ENCODE data around the gene MCOLN3.

GRCh38 chr1:84971957-84972356 is 76.3 kb downstream of the MCOLN3 start:
- TF ChIP-seq RCOR1 (IDR thresholded peaks at IDR 0.05; ENCODE audit: insufficient replicate concordance, low read length), result no peak
- no peak for TF ChIP-seq RAD21 (IDR thresholded peaks at IDR 0.05; ENCODE audit: low read length)
- TF ChIP-seq, protein P1, sequence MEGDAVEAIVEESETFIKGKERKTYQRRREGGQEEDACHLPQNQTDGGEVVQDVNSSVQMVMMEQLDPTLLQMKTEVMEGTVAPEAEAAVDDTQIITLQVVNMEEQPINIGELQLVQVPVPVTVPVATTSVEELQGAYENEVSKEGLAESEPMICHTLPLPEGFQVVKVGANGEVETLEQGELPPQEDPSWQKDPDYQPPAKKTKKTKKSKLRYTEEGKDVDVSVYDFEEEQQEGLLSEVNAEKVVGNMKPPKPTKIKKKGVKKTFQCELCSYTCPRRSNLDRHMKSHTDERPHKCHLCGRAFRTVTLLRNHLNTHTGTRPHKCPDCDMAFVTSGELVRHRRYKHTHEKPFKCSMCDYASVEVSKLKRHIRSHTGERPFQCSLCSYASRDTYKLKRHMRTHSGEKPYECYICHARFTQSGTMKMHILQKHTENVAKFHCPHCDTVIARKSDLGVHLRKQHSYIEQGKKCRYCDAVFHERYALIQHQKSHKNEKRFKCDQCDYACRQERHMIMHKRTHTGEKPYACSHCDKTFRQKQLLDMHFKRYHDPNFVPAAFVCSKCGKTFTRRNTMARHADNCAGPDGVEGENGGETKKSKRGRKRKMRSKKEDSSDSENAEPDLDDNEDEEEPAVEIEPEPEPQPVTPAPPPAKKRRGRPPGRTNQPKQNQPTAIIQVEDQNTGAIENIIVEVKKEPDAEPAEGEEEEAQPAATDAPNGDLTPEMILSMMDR (conservative IDR thresholded peaks at IDR 0.05; ENCODE audit: low read depth, low read length), result no peak
- no peak for TF ChIP-seq POLR2A (IDR thresholded peaks at IDR 0.05; ENCODE audit: low read depth, low read length)
- no peak for TF ChIP-seq MAZ (IDR thresholded peaks at IDR 0.05; ENCODE audit: borderline replicate concordance, low read depth, low read length)
- TF ChIP-seq FOS (IDR thresholded peaks at IDR 0.05; ENCODE audit: low read depth, low read length), result no peak
- TF ChIP-seq CHD1 (IDR thresholded peaks at IDR 0.05; ENCODE audit: low read depth, low read length), result no peak
- TF ChIP-seq MXI1 (IDR thresholded peaks at IDR 0.05; ENCODE audit: borderline replicate concordance, low read depth, low read length), result no peak
- TF ChIP-seq, protein P2, sequence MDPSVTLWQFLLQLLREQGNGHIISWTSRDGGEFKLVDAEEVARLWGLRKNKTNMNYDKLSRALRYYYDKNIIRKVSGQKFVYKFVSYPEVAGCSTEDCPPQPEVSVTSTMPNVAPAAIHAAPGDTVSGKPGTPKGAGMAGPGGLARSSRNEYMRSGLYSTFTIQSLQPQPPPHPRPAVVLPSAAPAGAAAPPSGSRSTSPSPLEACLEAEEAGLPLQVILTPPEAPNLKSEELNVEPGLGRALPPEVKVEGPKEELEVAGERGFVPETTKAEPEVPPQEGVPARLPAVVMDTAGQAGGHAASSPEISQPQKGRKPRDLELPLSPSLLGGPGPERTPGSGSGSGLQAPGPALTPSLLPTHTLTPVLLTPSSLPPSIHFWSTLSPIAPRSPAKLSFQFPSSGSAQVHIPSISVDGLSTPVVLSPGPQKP (IDR thresholded peaks at IDR 0.05; ENCODE audit: borderline replicate concordance, low read depth, low read length), result no peak
- no peak for TF ChIP-seq CEBPB (IDR thresholded peaks at IDR 0.05; ENCODE audit: low read depth, low read length)

Data from IMR-90 (cell line).